Endothelial cell of umbilical vein (primary cell): Measurements from ENCODE around the gene PSENEN. TPM values are rescaled to one million over a fixed set of nuclear protein-coding genes. Genes with fewer than 3 reads are reported as not detected.

Experiments
- BruUV-seq: library from RNA; stranded (reverse); fragments of 400-500 nt; replicated peaks from 2 replicates; lab custom pipeline; 2021; lab: Mats Ljungman, UMichigan
- CTCF ChIA-PET: fragments of 300-600, 350-600 bp; sonication (Branson Sonifier 250); formaldehyde crosslinking; loops from one replicate; lab custom pipeline; 2021; ENCODE audit warnings: antibody characterized with exemption, inconsistent platforms; lab: Charles Lee
- POLR2A ChIA-PET: fragments of 300-600, 350-600 bp; sonication (Branson Sonifier 250); formaldehyde crosslinking; loops from one replicate; lab custom pipeline; 2021; ENCODE audit warnings: antibody characterized with exemption, inconsistent platforms; lab: Charles Lee
- DNase-seq: peaks from one replicate; pipeline ENCODE4 v3.0.0-alpha.2; 2011; ENCODE audit warnings: low read depth, low spot score
- FAIRE-seq: peaks from 2 replicates; lab custom pipeline; 2011; peaks lifted over from hg19 to GRCh38; lab: Jason Lieb, UNC
- H2AFZ ChIP-seq: 2 replicates; pipeline ENCODE4 v1.6.0; 2012; ENCODE audit warnings: low read depth, low read length, control low read depth, inconsistent platforms
- H3K27ac ChIP-seq: 2 replicates; pipeline ENCODE4 v1.5.1; 2011; ENCODE audit warnings: low read depth, mild to moderate bottlenecking, control low read depth, low read length, moderate library complexity; ENCODE audit not compliant: insufficient read depth
- H3K27me3 ChIP-seq, 2 experiments: 2 replicates each; pipeline versions ENCODE4 v1.6.0 to v1.6.1; 2011; ENCODE audit warnings: low read length in 2 of 2, mixed read lengths in 1 of 2; ENCODE audit not compliant: control insufficient read depth in 2 of 2, insufficient read depth in 2 of 2
- H3K36me3 ChIP-seq, 2 experiments: 2 replicates in 1 of 2; 3 replicates in 1 of 2; pipeline ENCODE4 v1.5.1; 2011; ENCODE audit warnings: low read length in 2 of 2, mild to moderate bottlenecking in 1 of 2, moderate library complexity in 1 of 2; ENCODE audit not compliant: control insufficient read depth in 2 of 2, insufficient read depth in 2 of 2; ENCODE audit errors: extremely low read depth in 1 of 2
- H3K4me1 ChIP-seq: 3 replicates; pipeline ENCODE4 v1.5.1; 2011; ENCODE audit warnings: mild to moderate bottlenecking, low read length; ENCODE audit not compliant: control insufficient read depth, insufficient read depth; ENCODE audit errors: extremely low read depth
- H3K4me2 ChIP-seq: 2 replicates; pipeline ENCODE4 v1.6.1; 2011; ENCODE audit warnings: low read length, control low read depth, mixed read lengths; ENCODE audit not compliant: insufficient read depth
- H3K4me3 ChIP-seq, 3 experiments: fragments of 200-600 bp in 1 of 3; sonication (generic), shearing (Covaris generic) in 1 of 3; replicated peaks in 1 of 3; 2 replicates each; pipeline ENCODE4 v1.5.1; 2011 to 2016; ENCODE audit warnings: control low read depth in 3 of 3, low read length in 3 of 3, mild to moderate bottlenecking in 2 of 3, inconsistent platforms in 1 of 3, low read depth in 1 of 3, moderate library complexity in 1 of 3; ENCODE audit not compliant: insufficient read depth in 1 of 3
- H3K79me2 ChIP-seq: 2 replicates; pipeline ENCODE4 v1.6.0; 2012; ENCODE audit warnings: low read length, inconsistent platforms; ENCODE audit not compliant: control insufficient read depth, insufficient read depth
- H3K9ac ChIP-seq: replicated peaks from 2 replicates; pipeline ENCODE3; 2011; ENCODE audit warnings: low read length, control low read depth; ENCODE audit not compliant: insufficient read depth; ENCODE audit errors: extremely low read depth
- H3K9me1 ChIP-seq: replicated peaks from 3 replicates; pipeline ENCODE4 v1.6.0; 2011; ENCODE audit warnings: mild to moderate bottlenecking, low read length; ENCODE audit not compliant: control insufficient read depth, insufficient read depth; ENCODE audit errors: extremely low read depth
- H3K9me3 ChIP-seq: replicated peaks from 2 replicates; pipeline ENCODE4 v1.5.1; 2012; ENCODE audit warnings: low read length, inconsistent platforms; ENCODE audit not compliant: control insufficient read depth, insufficient read depth
- H4K20me1 ChIP-seq: replicated peaks from 2 replicates; pipeline ENCODE3; 2011; ENCODE audit warnings: mild to moderate bottlenecking, low read length; ENCODE audit not compliant: control insufficient read depth, insufficient read depth; ENCODE audit errors: extremely low read depth
- EZH2 ChIP-seq: IDR thresholded peaks from 2 replicates; pipeline ENCODE4 v1.6.1; 2012; ENCODE audit warnings: borderline replicate concordance, low read depth, mild to moderate bottlenecking, moderate library complexity, low read length, inconsistent platforms; ENCODE audit not compliant: severe bottlenecking
- FOS ChIP-seq: IDR thresholded peaks from 2 replicates; pipeline ENCODE4 v1.6.1; 2011; ENCODE audit warnings: mild to moderate bottlenecking, low read length, moderate library complexity, borderline replicate concordance; ENCODE audit not compliant: insufficient read depth
- GATA2 ChIP-seq: IDR thresholded peaks from 2 replicates; pipeline ENCODE4 v1.7.0; 2011; ENCODE audit warnings: low read depth, mild to moderate bottlenecking, moderate library complexity, mixed read lengths, low read length; ENCODE audit not compliant: insufficient read length, insufficient read depth
- JUN ChIP-seq: IDR thresholded peaks from 2 replicates; pipeline ENCODE4 v1.6.1; 2011; ENCODE audit warnings: borderline replicate concordance, low read depth; ENCODE audit not compliant: insufficient read length, insufficient read depth
- MYC ChIP-seq: IDR thresholded peaks from one replicate; pipeline ENCODE4 v1.6.1; 2011; ENCODE audit warnings: mild to moderate bottlenecking, low read depth, low read length
- POLR2A ChIP-seq: IDR thresholded peaks from 2 replicates; pipeline ENCODE4 v1.6.1; 2012; ENCODE audit warnings: low read depth, mild to moderate bottlenecking, control low read depth, low read length
- POLR2AphosphoS5 ChIP-seq: IDR thresholded peaks from 2 replicates; pipeline ENCODE4 v1.6.1; 2012; ENCODE audit warnings: low read depth, mild to moderate bottlenecking, control low read depth, low read length, moderate library complexity; ENCODE audit not compliant: insufficient read depth
- dilution Hi-C: fragments of 300-500 bp; cut with MboI; formaldehyde crosslinking; loops from one replicate; pipeline ENCODE4 v1.15.0; 2019; ENCODE audit warnings: low sequenced_read_pairs; ENCODE audit not compliant: extremely low pct_ligation_motif_present
- intact Hi-C: fragments of 100-400 bp; cut with micrococcal nuclease; formaldehyde crosslinking; loops from one replicate; pipeline ENCODE4 v1.10.0; 2022
- polyA plus RNA-seq, 4 experiments: library from polyadenylated mRNA; depleted of rRNA in 3 of 4; stranded (reverse) in 3 of 4; unstranded in 1 of 4; fragments of >200 nt; gene quantifications; 2 replicates each; pipeline versions ENCODE4 v1.2.1 to v1.2.3, GENCODE V29; 2011 to 2012; ENCODE audit warnings: missing spikeins in 1 of 4
- total RNA-seq: library from RNA; stranded (reverse); gene quantifications from 2 replicates; pipeline ENCODE4 v1.2.3, GENCODE V29; 2021
- TF ChIP-seq, protein P1 (sequence below), 2 donors: IDR thresholded peaks; 1 replicate in 1 of 2; 2 replicates in 1 of 2; pipeline ENCODE4 v1.5.1; 2011; ENCODE audit warnings: low read length in 2 of 2, mild to moderate bottlenecking in 2 of 2, moderate library complexity in 2 of 2, control low read depth in 1 of 2, inconsistent platforms in 1 of 2, low read depth in 1 of 2; ENCODE audit not compliant: insufficient read depth in 1 of 2; ENCODE audit errors: extremely low read depth in 1 of 2
- TF ChIP-seq, protein P2 (sequence below): IDR thresholded peaks from 2 replicates; pipeline ENCODE4 v1.6.1; 2011; ENCODE audit not compliant: insufficient read depth, insufficient read length

The PSENEN gene
- total and polyA plus RNA-seq, 2 donors (not counting 3 experiments of a cell fraction or from before 2014, with no cell fraction given), result 60.0 to 70.1 TPM

- BruUV-seq, result no TSS peak
- POLR2A ChIA-PET, result no interaction called here
- Histone ChIP-seq H3K4me3 (no peak overlapping the region), H3K9ac (no peak overlapping the region), H3K9me3 (no peaks in the 10 kb centered on the region), H3K4me2 (no peak overlapping the region), H3K79me2 (peaks cover 22% of the 10 kb centered on the region), H2AFZ (no peak overlapping the region), H4K20me1 (no peaks in the 10 kb centered on the region), H3K27me3 (no peaks in the 10 kb centered on the region), H3K4me1 (peaks cover 15% of the 10 kb centered on the region), H3K27ac (no peak overlapping the region), H3K36me3 (peaks cover 0 to 13% of the 10 kb centered on the region in 2 experiments), H3K9me1 (no peaks in the 10 kb centered on the region)
- no peak for DNase-seq
- TF ChIP-seq MYC (no peak), EZH2 (no peak), POLR2A (no peak), FOS (no peak), GATA2 (no peak), POLR2AphosphoS5 (no peak), JUN (no peak)
- TF ChIP-seq, protein P1, sequence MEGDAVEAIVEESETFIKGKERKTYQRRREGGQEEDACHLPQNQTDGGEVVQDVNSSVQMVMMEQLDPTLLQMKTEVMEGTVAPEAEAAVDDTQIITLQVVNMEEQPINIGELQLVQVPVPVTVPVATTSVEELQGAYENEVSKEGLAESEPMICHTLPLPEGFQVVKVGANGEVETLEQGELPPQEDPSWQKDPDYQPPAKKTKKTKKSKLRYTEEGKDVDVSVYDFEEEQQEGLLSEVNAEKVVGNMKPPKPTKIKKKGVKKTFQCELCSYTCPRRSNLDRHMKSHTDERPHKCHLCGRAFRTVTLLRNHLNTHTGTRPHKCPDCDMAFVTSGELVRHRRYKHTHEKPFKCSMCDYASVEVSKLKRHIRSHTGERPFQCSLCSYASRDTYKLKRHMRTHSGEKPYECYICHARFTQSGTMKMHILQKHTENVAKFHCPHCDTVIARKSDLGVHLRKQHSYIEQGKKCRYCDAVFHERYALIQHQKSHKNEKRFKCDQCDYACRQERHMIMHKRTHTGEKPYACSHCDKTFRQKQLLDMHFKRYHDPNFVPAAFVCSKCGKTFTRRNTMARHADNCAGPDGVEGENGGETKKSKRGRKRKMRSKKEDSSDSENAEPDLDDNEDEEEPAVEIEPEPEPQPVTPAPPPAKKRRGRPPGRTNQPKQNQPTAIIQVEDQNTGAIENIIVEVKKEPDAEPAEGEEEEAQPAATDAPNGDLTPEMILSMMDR (IDR thresholded peaks at IDR 0.05; ENCODE audit: extremely low read depth in 1 of 2, insufficient read depth in 1 of 2, low read depth in 1 of 2, low read length in 2 of 2), result no peak
- TF ChIP-seq, protein P2, sequence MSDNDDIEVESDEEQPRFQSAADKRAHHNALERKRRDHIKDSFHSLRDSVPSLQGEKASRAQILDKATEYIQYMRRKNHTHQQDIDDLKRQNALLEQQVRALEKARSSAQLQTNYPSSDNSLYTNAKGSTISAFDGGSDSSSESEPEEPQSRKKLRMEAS, result no peak
- CTCF ChIA-PET, result no interaction called here
- dilution Hi-C loops (no loop called here), intact Hi-C loops (no loop called here)
- no peak for FAIRE-seq
Observed at GRCh38 chr19:35750167-35750566, 4.7 kb downstream of the PSENEN start.
